PC-3 (cell line): ENCODE data around the gene NEURL1B.

Experiments used
- CTCF ChIP-seq: fragments of 300-600 bp; sonication (generic); conservative IDR thresholded peaks from 2 replicates; pipeline ENCODE4 v1.5.1; 2017; ENCODE audit warnings: antibody characterized with exemption, low read depth, mild to moderate bottlenecking, low read length
- EZH2 ChIP-seq: fragments of 300-600 bp; sonication (generic); IDR thresholded peaks from one replicate; pipeline ENCODE4 v1.6.1; 2017; ENCODE audit warnings: antibody characterized with exemption, mild to moderate bottlenecking, low read length; ENCODE audit not compliant: unreplicated experiment

- TF ChIP-seq EZH2: no peak
- no peak for TF ChIP-seq CTCF
These were observed 24.3 kb upstream of the NEURL1B start for GRCh38 chr5:172616730-172617129.
